Stimulated activated CD4-positive, alpha-beta T cell treated with anti-CD3 and anti-CD28 coated beads, Interleukin-2, amount 100 ng/mL, for 48 hours (primary cell): Measurements from ENCODE around the gene PPIF.
A peak's percentile ranks its signal among the peaks of the same experiment; 100 is the strongest.

Experiments used
- DNase-seq, 2 donors: peaks; one replicate each; pipeline ENCODE4 v3.0.0-alpha.2; 2020

Gene PPIF

GRCh38 chr10:79347226-79347893, at the start of gene PPIF:
TSS of gene PPIF (plus strand) at chr10:79347469. CDS start at chr10:79347549, 80 bp downstream.
- peak; percentile 93 to 99 for DNase-seq

GRCh38 chr10:79298403-79299244, 48.6 kb upstream of the PPIF start:
- DNase-seq = peak; percentile 33 to 44

- DNase-seq = no peak
These were observed 47.6 kb upstream of the PPIF start for GRCh38 chr10:79299397-79300241.

GRCh38 chr10:79300711-79301110, 46.6 kb upstream of the PPIF start:
- no peak for DNase-seq

GRCh38 chr10:79301754-79302530, 45.3 kb upstream of the PPIF start:
- no peak for DNase-seq

GRCh38 chr10:79303631-79304478, 43.4 kb upstream of the PPIF start:
- no peak for DNase-seq

GRCh38 chr10:79304479-79305087, 42.7 kb upstream of the PPIF start:
- DNase-seq = no peak

GRCh38 chr10:79305515-79305914, 41.8 kb upstream of the PPIF start:
- DNase-seq = no peak

GRCh38 chr10:79305988-79306387, 41.3 kb upstream of the PPIF start:
- no peak for DNase-seq

- DNase-seq = no peak
These were observed 40.5 kb upstream of the PPIF start for GRCh38 chr10:79306644-79307220.

- DNase-seq = no peak
These were observed 39.3 kb upstream of the PPIF start for GRCh38 chr10:79308016-79308415.

- DNase-seq = no peak
These were observed 38.2 kb upstream of the PPIF start for GRCh38 chr10:79308969-79309665.

GRCh38 chr10:79310200-79310865, 36.9 kb upstream of the PPIF start:
- DNase-seq = no peak

GRCh38 chr10:79310911-79311573, 36.2 kb upstream of the PPIF start:
- no peak for DNase-seq

GRCh38 chr10:79311581-79312407, 35.5 kb upstream of the PPIF start:
- no peak for DNase-seq

- DNase-seq = no peak
These were observed 34.6 kb upstream of the PPIF start for GRCh38 chr10:79312601-79313187.

GRCh38 chr10:79313320-79313719, 33.9 kb upstream of the PPIF start:
- DNase-seq = no peak
